ENCODE results near the gene SIRT2. TPM values are rescaled to one million over a fixed set of nuclear protein-coding genes. Genes with fewer than 3 reads are reported as not detected.
"Not testable (repeated sequence)": the region's sequence is repeated elsewhere in the genome, so short reads cannot be mapped to it uniquely, and the experiment has no call there.

SIRT2 gene
- total and polyA plus RNA-seq, 5 donors, result 57.6 to 96.5 (median 62.4) TPM

DNA sequence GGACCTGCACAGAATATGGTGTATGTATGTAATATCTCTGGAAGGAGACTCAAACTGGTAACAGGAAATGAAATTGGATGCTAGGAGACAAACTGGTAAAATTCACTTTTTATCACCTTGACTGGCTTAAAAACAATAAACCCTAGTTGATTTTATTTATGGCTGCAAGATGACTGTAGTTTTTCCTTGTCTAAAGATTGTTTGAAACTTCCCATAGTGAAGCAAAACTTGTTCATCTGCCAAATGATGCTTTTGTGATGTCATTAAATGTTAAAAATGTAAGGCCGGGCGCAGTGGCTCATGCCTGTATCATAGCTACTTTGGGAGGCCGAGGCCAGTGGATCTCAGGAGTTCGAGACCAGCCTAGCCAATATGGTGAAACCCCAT, 65.3 kb downstream of the SIRT2 start:
- H3K4me3 ChIP-seq (ENCODE audit: low read length), result no peak overlapping the region
- H3K27ac ChIP-seq (ENCODE audit: low read length), result no peak overlapping the region
- peaks cover 4% of the 10 kb centered on the region for H3K4me1 ChIP-seq (ENCODE audit: control insufficient read depth, insufficient read depth, low read length)
- no peaks in the 10 kb centered on the region for H3K9me3 ChIP-seq (ENCODE audit: control insufficient read depth, low read length)
- ATAC-seq, result no peak
- intact Hi-C loops (cut with DNase I), result loop anchor here in 2 of 4 donors (10.0 kb wide), 1 partner anchor 189 kb away; the partner anchor contains the start of gene ACTN4 (in 2 of the 2)
- H3K27me3 ChIP-seq (ENCODE audit: control insufficient read depth, insufficient read depth), result no peaks in the 10 kb centered on the region
- peak in 1 of 3 donors; percentile 9 for DNase-seq
- 90% methylated on average over 4 of the region's 4 CpGs for WGBS

DNA sequence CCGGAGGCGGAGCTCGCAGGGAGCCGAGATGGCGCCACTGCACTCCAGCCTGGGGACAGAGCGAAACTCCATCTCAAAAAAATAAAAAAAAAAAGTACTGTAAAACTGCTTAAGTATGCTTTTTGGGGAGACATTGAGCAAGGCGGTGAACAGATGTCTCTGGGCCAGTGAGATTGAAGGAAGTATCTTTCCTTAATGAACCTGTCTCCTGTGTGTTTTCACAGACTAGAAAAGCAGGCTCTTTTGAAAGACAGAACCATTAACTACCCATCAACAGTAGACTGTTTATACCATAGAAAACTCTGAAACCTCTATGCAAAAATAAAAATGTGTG, 66.4 kb downstream of the SIRT2 start:
- intact Hi-C loops (cut with DNase I), result loop anchor here in 3 of 4 donors (2.0 to 10.0 kb wide), 2 partner anchors 16 to 188 kb away; partner anchors contain the start of genes ACTN4 (in 2 of the 3) and HNRNPL (in 1 of the 3)
- no peaks in the 10 kb centered on the region for H3K27me3 ChIP-seq (ENCODE audit: control insufficient read depth, insufficient read depth)
- 93% methylated on average over 7 of the region's 7 CpGs for WGBS
- H3K27ac ChIP-seq (ENCODE audit: low read length), result no peak overlapping the region
- DNase-seq (no peak), ATAC-seq (no peak)
- H3K9me3 ChIP-seq (ENCODE audit: control insufficient read depth, low read length), result no peaks in the 10 kb centered on the region
- peaks cover 4% of the 10 kb centered on the region for H3K4me1 ChIP-seq (ENCODE audit: control insufficient read depth, insufficient read depth, low read length)
- no peak overlapping the region for H3K4me3 ChIP-seq (ENCODE audit: low read length)

DNA sequence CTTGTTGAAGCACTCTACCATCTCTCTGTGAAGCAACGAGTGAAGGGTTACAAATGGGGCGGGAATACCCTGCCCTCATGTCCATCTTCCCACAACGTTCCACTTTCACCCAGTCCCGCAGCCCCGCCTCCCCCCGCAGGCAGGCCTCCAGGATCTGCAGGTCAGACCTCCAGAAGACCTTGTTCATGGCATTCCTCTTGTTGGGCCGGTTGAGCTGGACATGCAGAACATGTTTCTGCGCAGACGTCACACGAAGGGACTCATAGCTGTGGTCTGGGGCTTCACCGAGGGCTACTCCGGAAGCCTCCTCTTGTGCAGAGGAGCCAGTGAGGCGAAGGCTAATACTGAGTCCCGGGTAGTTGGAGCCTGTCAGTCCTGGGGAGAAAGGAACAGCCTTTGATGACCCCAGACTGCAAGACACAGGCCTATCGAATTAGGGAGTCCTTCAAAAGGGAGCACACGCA, 68.2 kb downstream of the SIRT2 start:
- H3K4me1 ChIP-seq (ENCODE audit: control insufficient read depth, insufficient read depth, low read length), result peaks cover 10% of the 10 kb centered on the region
- whole genome bisulfite sequencing, result 3% methylated on average over 16 of the region's 16 CpGs

GRCh38 chr19:38830039-38830733, 69.2 kb downstream of the SIRT2 start:
- intact Hi-C loops (cut with DNase I), result loop anchor here in 2 of 4 donors (10.0 kb wide), 1 partner anchor 185 kb away; the partner anchor contains the start of gene ACTN4 (in 2 of the 2)
- H3K4me3 ChIP-seq (ENCODE audit: low read length), result no peak overlapping the region
- H3K9me3 ChIP-seq (ENCODE audit: control insufficient read depth, low read length), result no peaks in the 10 kb centered on the region
- H3K4me1 ChIP-seq (ENCODE audit: control insufficient read depth, insufficient read depth, low read length), result peaks cover 10% of the 10 kb centered on the region
- H3K27ac ChIP-seq (ENCODE audit: low read length), result no peak overlapping the region
- ATAC-seq (no peak), DNase-seq (peak in 1 of 3 donors; percentile 4)
- 82% methylated on average over 4 of the region's 4 CpGs for WGBS
- no peaks in the 10 kb centered on the region for H3K27me3 ChIP-seq (ENCODE audit: control insufficient read depth, insufficient read depth)

More for the DNA sequence above, 68.2 kb downstream of the SIRT2 start:
- Histone ChIP-seq H3K9me3 (ENCODE audit: control insufficient read depth, low read length) (no peaks in the 10 kb centered on the region), H3K27ac (ENCODE audit: low read length) (peak overlapping the region; percentile 97), H3K27me3 (ENCODE audit: control insufficient read depth, insufficient read depth) (no peaks in the 10 kb centered on the region), H3K4me3 (ENCODE audit: low read length) (peak overlapping the region; percentile 74)
- intact Hi-C loops (cut with DNase I), result loop anchor here in 2 of 4 donors (10.0 kb wide), 1 partner anchor 186 kb away; the partner anchor contains the start of gene ACTN4 (in 2 of the 2)
- ATAC-seq (peak; percentile 59 to 63), DNase-seq (peak; percentile 74 to 87 (median 86))

DNA sequence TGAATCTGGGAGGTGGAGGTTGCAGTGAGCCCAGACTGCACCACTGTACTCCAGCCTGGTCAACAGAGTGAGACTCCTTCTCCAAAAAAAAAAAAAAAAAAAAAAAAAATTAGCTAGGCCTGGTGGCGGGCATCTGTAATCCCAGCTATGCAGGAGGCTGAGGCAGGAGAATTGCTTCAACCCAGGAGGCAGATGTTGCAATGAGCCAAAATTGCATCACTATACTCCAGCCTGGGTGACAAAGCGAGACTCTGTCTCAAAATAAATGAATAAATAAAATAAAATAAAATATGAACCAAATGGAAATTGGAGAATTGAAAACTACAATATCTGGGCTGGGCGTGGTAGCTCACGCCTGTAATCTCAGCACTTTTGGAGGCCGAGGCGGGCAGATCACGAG, 70.2 kb downstream of the SIRT2 start:
- H3K27me3 ChIP-seq (ENCODE audit: control insufficient read depth, insufficient read depth); intact Hi-C loops (cut with DNase I); ATAC-seq; H3K9me3 ChIP-seq (ENCODE audit: control insufficient read depth, low read length); H3K4me3 ChIP-seq (ENCODE audit: low read length); H3K27ac ChIP-seq (ENCODE audit: low read length): not testable (repeated sequence)
- peak in 1 of 3 donors; percentile 15 for DNase-seq
- 94% methylated on average over 7 of the region's 7 CpGs for WGBS
- H3K4me1 ChIP-seq (ENCODE audit: control insufficient read depth, insufficient read depth, low read length), result peaks cover 10% of the 10 kb centered on the region

Other genes with a start within 250 kb of the SIRT2 start
- gene CAPN12, start 155.1 kb downstream of the SIRT2 start, total RNA-seq, result under 1 TPM; 0.22 to 0.85 (median 0.54) TPM
- 0.91 TPM for gene CAPN12, start 155.1 kb downstream of the SIRT2 start, polyA plus RNA-seq
- 1 to 10 TPM in 1 of 4 donors, under 1 TPM in 1, not detected in 2; 0.79 to 1.1 TPM for gene LGALS7, start 126.1 kb downstream of the SIRT2 start, total RNA-seq
- gene LGALS7, start 126.1 kb downstream of the SIRT2 start, polyA plus RNA-seq, result not detected
- not detected for gene LGALS7B, start 110.4 kb downstream of the SIRT2 start, total RNA-seq
- 0.70 TPM for gene LGALS7B, start 110.4 kb downstream of the SIRT2 start, polyA plus RNA-seq
- 1 to 10 TPM in 2 of 4 donors, under 1 TPM in 2; 0.56 to 1.2 (median 0.85) TPM for gene LGALS4, start 86.7 kb downstream of the SIRT2 start, total RNA-seq
- 0.45 TPM for gene LGALS4, start 86.7 kb downstream of the SIRT2 start, polyA plus RNA-seq
- gene ECH1, start 67.8 kb downstream of the SIRT2 start, total RNA-seq, result 100 to 1,000 TPM; 403 to 585 (median 523) TPM
- 1,015 TPM for gene ECH1, start 67.8 kb downstream of the SIRT2 start, polyA plus RNA-seq
- gene HNRNPL, start 49.6 kb downstream of the SIRT2 start, total RNA-seq, result 100 to 1,000 TPM; 146 to 206 (median 178) TPM
- 131 TPM for gene HNRNPL, start 49.6 kb downstream of the SIRT2 start, polyA plus RNA-seq
- gene RINL, start 21.3 kb downstream of the SIRT2 start, total RNA-seq, result 1 to 10 TPM; 3.1 to 4.6 (median 3.5) TPM
- gene RINL, start 21.3 kb downstream of the SIRT2 start, polyA plus RNA-seq, result 7.2 TPM
- 10 to 100 TPM; 16.0 to 20.6 (median 18.6) TPM for gene NFKBIB, start 351 bp upstream of the SIRT2 start, total RNA-seq
- gene NFKBIB, start 351 bp upstream of the SIRT2 start, polyA plus RNA-seq, result 28.9 TPM
- under 1 TPM in 2 of 4 donors, not detected in 2; 0.29 to 0.33 TPM for gene CCER2, start 12.6 kb upstream of the SIRT2 start, total RNA-seq
- gene CCER2, start 12.6 kb upstream of the SIRT2 start, polyA plus RNA-seq, result 0.14 TPM
- 10 to 100 TPM; 15.5 to 20.3 (median 16.4) TPM for gene SARS2, start 31.1 kb upstream of the SIRT2 start, total RNA-seq
- gene SARS2, start 31.1 kb upstream of the SIRT2 start, polyA plus RNA-seq, result 18.5 TPM
- gene MRPS12, start 31.3 kb upstream of the SIRT2 start, total RNA-seq, result 10 to 100 TPM; 49.9 to 68.7 (median 56.7) TPM
- gene MRPS12, start 31.3 kb upstream of the SIRT2 start, polyA plus RNA-seq, result 80.5 TPM
- gene FBXO17, start 76.1 kb upstream of the SIRT2 start, total RNA-seq, result 10 to 100 TPM in 3 of 4 donors, 1 to 10 TPM in 1; 8.5 to 12.9 (median 11.7) TPM
- gene FBXO17, start 76.1 kb upstream of the SIRT2 start, polyA plus RNA-seq, result 8.2 TPM
- gene FBXO27, start 132.9 kb upstream of the SIRT2 start, total RNA-seq, result 10 to 100 TPM; 18.4 to 26.4 (median 20.2) TPM
- 10.9 TPM for gene FBXO27, start 132.9 kb upstream of the SIRT2 start, polyA plus RNA-seq
- not detected for gene ACP7, start 184.8 kb upstream of the SIRT2 start, total RNA-seq
- gene ACP7, start 184.8 kb upstream of the SIRT2 start, polyA plus RNA-seq, result not detected
- 10 to 100 TPM; 19.9 to 24.4 (median 21.7) TPM for gene PAK4, start 226.2 kb upstream of the SIRT2 start, total RNA-seq
- 15.1 TPM for gene PAK4, start 226.2 kb upstream of the SIRT2 start, polyA plus RNA-seq

All from right cardiac atrium (tissue), 5 donors.